T-helper 2 cell (primary cell): Measurements from ENCODE around the gene SRCIN1.
A peak's percentile ranks its signal among the peaks of the same experiment; 100 is the strongest.
"Not testable (repeated sequence)": the region's sequence is repeated elsewhere in the genome, so short reads cannot be mapped to it uniquely, and the experiment has no call there.

Experiments
- DNase-seq, 5 experiments: peaks; one replicate each; pipeline versions ENCODE4 v3.0.0 to v3.0.0-alpha.2; 2012 to 2022
- total RNA-seq, 2 donors: gene quantifications; one replicate each; lab custom pipeline; 2026; lab: John Stamatoyannopoulos, UW

The SRCIN1 gene
- total RNA-seq, result 0 to 0.20 reads per million in 2 donors

- peak in 4 of 5 experiments; percentile 11 to 65 (median 16) for DNase-seq
These were observed at the start of gene SRCIN1 for GRCh38 chr17:38605841-38606645. Gene SRCIN1, minus strand, starts transcription at chr17:38605952. Its CDS starts 247 bp downstream, at chr17:38605705.

- no peak for DNase-seq
These were observed 49.0 kb upstream of the SRCIN1 start for GRCh38 chr17:38654411-38655398.

GRCh38 chr17:38653679-38654078 lies 47.9 kb upstream of the SRCIN1 start:
- DNase-seq, result no peak

GRCh38 chr17:38653230-38653629 lies 47.5 kb upstream of the SRCIN1 start:
- DNase-seq, result no peak

GRCh38 chr17:38650653-38651173 lies 45.0 kb upstream of the SRCIN1 start:
- DNase-seq, result not testable (repeated sequence)

GRCh38 chr17:38637951-38638350 lies 32.2 kb upstream of the SRCIN1 start:
- DNase-seq, result no peak

GRCh38 chr17:38636054-38636453 lies 30.3 kb upstream of the SRCIN1 start:
- DNase-seq, result no peak

GRCh38 chr17:38632334-38632733 lies 26.6 kb upstream of the SRCIN1 start:
- DNase-seq, result no peak

- DNase-seq, result no peak
These were observed 22.7 kb upstream of the SRCIN1 start for GRCh38 chr17:38628441-38628840.

GRCh38 chr17:38627957-38628356 lies 22.2 kb upstream of the SRCIN1 start:
- no peak for DNase-seq

- DNase-seq, result not testable (repeated sequence)
These were observed 21.0 kb upstream of the SRCIN1 start for GRCh38 chr17:38626606-38627226.

- DNase-seq, result no peak
These were observed 19.7 kb upstream of the SRCIN1 start for GRCh38 chr17:38625482-38625881.

- peak in 1 of 5 experiments; percentile 73 for DNase-seq
These were observed 19.1 kb upstream of the SRCIN1 start for GRCh38 chr17:38624782-38625355.

- no peak for DNase-seq
These were observed 15.8 kb upstream of the SRCIN1 start for GRCh38 chr17:38621538-38621937.

GRCh38 chr17:38620551-38621277 lies 15.0 kb upstream of the SRCIN1 start:
- no peak for DNase-seq

- DNase-seq, result no peak
These were observed 14.3 kb upstream of the SRCIN1 start for GRCh38 chr17:38619937-38620550.

- DNase-seq, result no peak
These were observed 13.7 kb upstream of the SRCIN1 start for GRCh38 chr17:38619451-38619795.

- DNase-seq, result no peak
These were observed 12.4 kb upstream of the SRCIN1 start for GRCh38 chr17:38617967-38618760.

GRCh38 chr17:38617074-38617860 lies 11.5 kb upstream of the SRCIN1 start:
- no peak for DNase-seq
